A172 (cell line): ENCODE results near the gene BPNT1. TPM values are rescaled to one million over a fixed set of nuclear protein-coding genes. Genes with fewer than 3 reads are reported as not detected.

Experiments
- DNase-seq: peaks from one replicate; pipeline ENCODE4 v3.0.0-alpha.2; 2015; ENCODE audit warnings: low spot score
- total RNA-seq: library from RNA; depleted of rRNA; stranded (reverse); fragments of >200 nt; shearing (Covaris generic); gene quantifications from 2 replicates; pipeline ENCODE4 v1.2.3, GENCODE V29; 2014; rRNA removed

Gene BPNT1
- total RNA-seq, 1 experiment from 2014 or later: 58.3 TPM

DNA sequence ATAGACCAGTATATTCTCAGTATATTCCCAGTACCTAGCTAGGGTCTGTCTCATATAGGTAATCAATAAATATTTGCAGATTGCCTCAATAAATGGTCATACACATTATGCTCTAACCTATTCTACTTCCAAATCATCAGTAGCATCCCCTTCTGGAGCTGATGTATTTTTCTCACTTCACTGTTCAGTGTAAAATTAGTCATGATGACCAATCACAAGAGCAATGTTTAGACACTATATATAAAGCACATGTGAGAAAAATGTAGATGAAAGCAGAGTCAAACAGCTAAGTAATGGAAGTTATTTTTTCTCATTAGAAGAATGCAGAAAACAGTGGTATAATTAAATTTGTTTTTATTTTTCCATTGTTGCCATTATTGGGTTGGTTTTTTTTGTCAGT is 78.0 kb downstream of the BPNT1 start:
- DNase-seq: no peak

Other genes starting within 250 kb of the BPNT1 start
- gene SLC30A10, start 161.2 kb downstream of the BPNT1 start, total RNA-seq: not detected in 2 replicates
- gene EPRS1, start 43.3 kb downstream of the BPNT1 start, total RNA-seq: 108 and 116 TPM in 2 replicates
- gene IARS2, start 4.3 kb upstream of the BPNT1 start, total RNA-seq: 152 and 176 TPM in 2 replicates
- 24.0 and 30.0 TPM in 2 replicates for gene RAB3GAP2, start 182.7 kb upstream of the BPNT1 start, total RNA-seq